GM12801 (cell line): Measurements from ENCODE around the gene AHSG.

Source experiments
- CTCF ChIP-seq: IDR thresholded peaks from one replicate; pipeline ENCODE4 v1.5.1; 2011; ENCODE audit warnings: control low read depth; ENCODE audit not compliant: insufficient read length; ENCODE audit errors: extremely low read depth

AHSG gene

GRCh38 chr3:186612721-186613636 is at the start of gene AHSG:
Gene AHSG, plus strand, starts transcription at chr3:186613060. Its CDS starts 82 bp downstream, at chr3:186613142.
- no peak for TF ChIP-seq CTCF

- no peak for TF ChIP-seq CTCF
These were observed 48.3 kb upstream of the AHSG start for GRCh38 chr3:186564586-186564985.

GRCh38 chr3:186566772-186567071 is 46.1 kb upstream of the AHSG start:
- TF ChIP-seq CTCF = no peak

- TF ChIP-seq CTCF = no peak
These were observed 45.6 kb upstream of the AHSG start, which contains the start of gene TBCCD1 for GRCh38 chr3:186567072-186567921. Gene TBCCD1, minus strand, starts transcription at chr3:186567339. Its CDS starts 3,010 bp downstream, at chr3:186564329.

GRCh38 chr3:186569779-186570095 is 43.1 kb upstream of the AHSG start:
- TF ChIP-seq CTCF = no peak

- TF ChIP-seq CTCF = no peak
These were observed 42.5 kb upstream of the AHSG start, which contains the start of gene DNAJB11 for GRCh38 chr3:186570096-186570940. Gene DNAJB11, plus strand, starts transcription at chr3:186570720. Its CDS starts 178 bp downstream, at chr3:186570898.
